Cardiac fibroblast (primary cell): Measurements from ENCODE around the gene CLIC4.

Source experiments
- DNase-seq, 2 donors: peaks; one replicate each; pipeline versions ENCODE4 v3.0.0 to v3.0.0-alpha.2; 2010; ENCODE audit warnings: low read depth in 2 of 2
- H3K4me3 ChIP-seq, 2 donors: replicated peaks in 1 of 2; 1 replicate in 1 of 2; 2 replicates in 1 of 2; pipeline ENCODE4 v1.5.1; 2011; ENCODE audit warnings: low read depth in 2 of 2, low read length in 2 of 2, mild to moderate bottlenecking in 2 of 2, moderate library complexity in 1 of 2
- CTCF ChIP-seq: IDR thresholded peaks from one replicate; pipeline ENCODE4 v1.5.1; 2011; ENCODE audit warnings: low read depth, mild to moderate bottlenecking, low read length, inconsistent platforms

Gene CLIC4

DNA sequence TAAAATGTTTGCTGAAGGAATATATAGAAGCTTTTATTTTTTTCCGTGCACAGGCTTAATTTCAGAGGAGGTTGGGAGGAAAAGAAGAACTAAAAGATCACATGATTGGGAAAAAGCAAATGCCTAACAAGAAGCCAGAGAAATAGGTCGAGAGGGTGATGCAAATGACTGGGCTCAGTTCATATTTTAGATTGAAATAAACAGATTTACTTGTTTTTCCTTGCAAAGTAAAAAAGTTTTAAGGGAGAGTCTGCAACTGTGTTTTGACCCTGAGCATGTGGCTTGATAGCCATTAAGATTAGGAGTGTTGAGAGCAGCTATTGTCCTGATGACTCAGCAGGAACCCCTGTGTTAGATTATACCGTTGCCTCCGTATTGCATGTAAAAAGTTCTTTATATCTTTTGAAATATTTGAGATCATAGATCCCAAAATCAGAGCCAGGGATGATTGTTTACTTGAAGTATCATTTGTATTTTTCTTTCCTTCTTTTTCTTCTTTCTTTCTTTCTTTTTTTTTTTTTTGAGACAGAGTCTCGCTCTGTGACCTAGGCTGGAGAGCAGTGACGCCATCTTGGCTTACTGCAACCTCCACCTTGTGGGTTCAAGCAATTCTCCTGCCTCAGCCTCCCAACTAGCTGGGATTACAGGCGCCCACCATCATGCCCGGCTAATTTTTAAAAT lies 20.2 kb downstream of the CLIC4 start:
- TF ChIP-seq CTCF = no peak

GRCh38 chr1:24767351-24767750 lies 22.1 kb downstream of the CLIC4 start:
- no peak overlapping the region for H3K4me3 ChIP-seq
- no peak for TF ChIP-seq CTCF
- DNase-seq = no peak

More for the DNA sequence above, 20.2 kb downstream of the CLIC4 start:
- H3K4me3 ChIP-seq = no peak overlapping the region
- peak; percentile 47 to 57 for DNase-seq

GRCh38 chr1:24768873-24769605 lies 23.8 kb downstream of the CLIC4 start:
- TF ChIP-seq CTCF = no peak
- DNase-seq = peak in 1 of 2 donors; percentile 45
- no peak overlapping the region for H3K4me3 ChIP-seq

- TF ChIP-seq CTCF = no peak
Measured at GRCh38 chr1:24769656-24770651, 24.7 kb downstream of the CLIC4 start.

GRCh38 chr1:24770881-24771280 lies 25.6 kb downstream of the CLIC4 start:
- H3K4me3 ChIP-seq = no peak overlapping the region
- no peak for TF ChIP-seq CTCF
- DNase-seq = peak; percentile 40 to 60

More at GRCh38 chr1:24769656-24770651, 24.7 kb downstream of the CLIC4 start:
- DNase-seq = peak; percentile 95 to 98
- H3K4me3 ChIP-seq = no peak overlapping the region

GRCh38 chr1:24771574-24771973 lies 26.3 kb downstream of the CLIC4 start:
- no peak for DNase-seq
- TF ChIP-seq CTCF = no peak
- no peak overlapping the region for H3K4me3 ChIP-seq
